ENCODE data around the gene CPTP.

Gene CPTP

DNA sequence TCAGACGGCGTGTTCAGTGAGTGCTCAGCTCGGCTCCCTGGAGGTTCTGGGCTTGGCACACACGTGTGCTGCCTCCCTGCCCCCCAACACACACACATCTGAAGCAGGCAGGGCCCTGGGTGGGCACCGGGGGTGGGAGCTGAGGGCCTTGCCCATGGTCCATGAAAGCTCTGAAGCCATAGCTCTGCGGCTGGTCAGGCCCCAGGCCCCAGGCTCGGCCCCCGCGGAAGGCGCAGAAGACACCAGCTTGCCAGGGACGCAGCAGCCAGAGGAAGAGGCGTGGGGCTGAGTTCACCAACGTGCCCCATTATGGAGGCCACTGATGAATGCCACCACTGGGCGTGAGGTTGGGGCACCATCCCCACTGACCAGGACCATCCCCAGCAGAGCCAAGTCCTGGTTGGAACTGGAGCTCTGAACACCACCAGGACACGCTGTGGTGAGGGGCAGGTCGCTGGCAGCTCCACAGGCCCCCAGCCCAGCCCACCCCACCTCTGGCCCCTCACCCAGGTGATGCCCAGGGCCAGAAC is 46.2 kb downstream of the CPTP start:
- no peak overlapping the region for H3K27ac ChIP-seq (ENCODE audit: low read length, poor library complexity, severe bottlenecking)
- H2BK12ac ChIP-seq (ENCODE audit: low read length in 2 of 2) = peak overlapping the region in 1 of 2 experiments; percentile 8
- peaks cover 10% of the 10 kb centered on the region for H3K79me1 ChIP-seq (replicated peaks; ENCODE audit: low read length, poor library complexity, severe bottlenecking)
- no peaks in the 10 kb centered on the region for H3K9me3 ChIP-seq (ENCODE audit: control insufficient read depth, low read length)
- H3K27me3 ChIP-seq (ENCODE audit: control insufficient read depth in 1 of 2, insufficient read depth in 1 of 2, low read length in 2 of 2) = no peaks in the 10 kb centered on the region
- H4K8ac ChIP-seq (ENCODE audit: low read length) = no peak overlapping the region
- no peak overlapping the region for H3K4ac ChIP-seq (ENCODE audit: low read depth in 1 of 2, low read length in 2 of 2)
- H4K91ac ChIP-seq (ENCODE audit: low read length) = no peak overlapping the region
- H2AFZ ChIP-seq (ENCODE audit: low read depth, low read length) = no peak overlapping the region
- no peak overlapping the region for H3K4me3 ChIP-seq (ENCODE audit: insufficient read depth in 1 of 2, low read depth in 1 of 2, low read length in 2 of 2)
- 93% methylated on average over 14 of the region's 16 CpGs for WGBS
- peaks cover 30% of the 10 kb centered on the region for H3K4me1 ChIP-seq (ENCODE audit: control insufficient read depth, insufficient read depth, low read depth, low read length)
- no peak for DNase-seq
- H2BK15ac ChIP-seq (ENCODE audit: low read depth, poor library complexity, severe bottlenecking) = no peak overlapping the region
- no peak overlapping the region for H2AK5ac ChIP-seq (ENCODE audit: low read length, severe bottlenecking)
- H3K18ac ChIP-seq (ENCODE audit: low read depth in 1 of 2, low read length in 2 of 2) = no peak overlapping the region
- no peak overlapping the region for H3K4me2 ChIP-seq (ENCODE audit: low read length, poor library complexity, severe bottlenecking)
- peak overlapping the region; percentile 38 for H3K9ac ChIP-seq (ENCODE audit: low read length)
- H3K36me3 ChIP-seq (ENCODE audit: control insufficient read depth in 1 of 2, insufficient read depth in 2 of 2, low read depth in 1 of 2, low read length in 2 of 2) = peaks cover 11 to 35% of the 10 kb centered on the region in 2 experiments
- H2BK120ac ChIP-seq (ENCODE audit: low read depth, low read length) = no peak overlapping the region
- H3K14ac ChIP-seq (ENCODE audit: low read length in 2 of 2) = no peak overlapping the region
- no peak overlapping the region for H2BK5ac ChIP-seq (ENCODE audit: low read depth, low read length, poor library complexity, severe bottlenecking)
- H3K23ac ChIP-seq (ENCODE audit: low read length in 2 of 2) = no peak overlapping the region

DNA sequence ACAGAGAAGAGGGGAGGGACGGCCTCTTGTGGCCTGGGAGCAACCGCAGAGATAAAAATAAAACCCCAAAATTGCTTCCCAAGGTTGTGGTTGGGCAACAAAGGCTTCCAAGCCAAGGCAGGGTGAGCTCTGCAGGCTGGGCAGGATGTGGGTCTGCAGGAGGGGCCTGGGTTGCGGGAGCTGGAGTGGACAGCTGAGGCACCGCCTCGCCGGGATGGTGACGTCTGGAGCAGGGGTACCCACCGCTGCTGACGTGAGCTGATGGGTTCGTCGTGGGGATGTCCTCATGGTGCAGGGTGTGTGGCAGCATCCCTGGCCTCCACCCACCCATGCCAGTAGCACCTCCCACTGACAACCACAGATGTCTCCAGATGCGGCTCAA is 46.8 kb downstream of the CPTP start:
- peaks cover 11 to 38% of the 10 kb centered on the region in 2 experiments for H3K36me3 ChIP-seq (ENCODE audit: control insufficient read depth in 1 of 2, insufficient read depth in 2 of 2, low read depth in 1 of 2, low read length in 2 of 2)
- peak overlapping the region in 1 of 2 experiments; percentile 42 for H3K4me3 ChIP-seq (ENCODE audit: insufficient read depth in 1 of 2, low read depth in 1 of 2, low read length in 2 of 2)
- peaks cover 16% of the 10 kb centered on the region for H3K79me1 ChIP-seq (replicated peaks; ENCODE audit: low read length, poor library complexity, severe bottlenecking)
- H2BK15ac ChIP-seq (ENCODE audit: low read depth, poor library complexity, severe bottlenecking) = peak overlapping the region; percentile 26
- no peak overlapping the region for H4K8ac ChIP-seq (ENCODE audit: low read length)
- no peak overlapping the region for H2BK120ac ChIP-seq (ENCODE audit: low read depth, low read length)
- H3K27ac ChIP-seq (ENCODE audit: low read length, poor library complexity, severe bottlenecking) = peak overlapping the region; percentile 27
- H2AK5ac ChIP-seq (ENCODE audit: low read length, severe bottlenecking) = peak overlapping the region; percentile 30
- H2BK5ac ChIP-seq (ENCODE audit: low read depth, low read length, poor library complexity, severe bottlenecking) = no peak overlapping the region
- no peak overlapping the region for H3K4ac ChIP-seq (ENCODE audit: low read depth in 1 of 2, low read length in 2 of 2)
- 93% methylated on average over 12 of the region's 12 CpGs for WGBS
- no peak overlapping the region for H3K23ac ChIP-seq (ENCODE audit: low read length in 2 of 2)
- peak overlapping the region; percentile 43 for H4K91ac ChIP-seq (ENCODE audit: low read length)
- H3K4me1 ChIP-seq (ENCODE audit: control insufficient read depth, insufficient read depth, low read depth, low read length) = peaks cover 34% of the 10 kb centered on the region
- H2BK12ac ChIP-seq (ENCODE audit: low read length in 2 of 2) = no peak overlapping the region
- peak overlapping the region; percentile 37 for H3K9ac ChIP-seq (ENCODE audit: low read length)
- no peak overlapping the region for H3K18ac ChIP-seq (ENCODE audit: low read depth in 1 of 2, low read length in 2 of 2)
- no peaks in the 10 kb centered on the region for H3K27me3 ChIP-seq (ENCODE audit: control insufficient read depth in 1 of 2, insufficient read depth in 1 of 2, low read length in 2 of 2)
- no peak overlapping the region for H2AFZ ChIP-seq (ENCODE audit: low read depth, low read length)
- no peak for DNase-seq
- no peaks in the 10 kb centered on the region for H3K9me3 ChIP-seq (ENCODE audit: control insufficient read depth, low read length)
- no peak overlapping the region for H3K14ac ChIP-seq (ENCODE audit: low read length in 2 of 2)
- H3K4me2 ChIP-seq (ENCODE audit: low read length, poor library complexity, severe bottlenecking) = no peak overlapping the region

DNA sequence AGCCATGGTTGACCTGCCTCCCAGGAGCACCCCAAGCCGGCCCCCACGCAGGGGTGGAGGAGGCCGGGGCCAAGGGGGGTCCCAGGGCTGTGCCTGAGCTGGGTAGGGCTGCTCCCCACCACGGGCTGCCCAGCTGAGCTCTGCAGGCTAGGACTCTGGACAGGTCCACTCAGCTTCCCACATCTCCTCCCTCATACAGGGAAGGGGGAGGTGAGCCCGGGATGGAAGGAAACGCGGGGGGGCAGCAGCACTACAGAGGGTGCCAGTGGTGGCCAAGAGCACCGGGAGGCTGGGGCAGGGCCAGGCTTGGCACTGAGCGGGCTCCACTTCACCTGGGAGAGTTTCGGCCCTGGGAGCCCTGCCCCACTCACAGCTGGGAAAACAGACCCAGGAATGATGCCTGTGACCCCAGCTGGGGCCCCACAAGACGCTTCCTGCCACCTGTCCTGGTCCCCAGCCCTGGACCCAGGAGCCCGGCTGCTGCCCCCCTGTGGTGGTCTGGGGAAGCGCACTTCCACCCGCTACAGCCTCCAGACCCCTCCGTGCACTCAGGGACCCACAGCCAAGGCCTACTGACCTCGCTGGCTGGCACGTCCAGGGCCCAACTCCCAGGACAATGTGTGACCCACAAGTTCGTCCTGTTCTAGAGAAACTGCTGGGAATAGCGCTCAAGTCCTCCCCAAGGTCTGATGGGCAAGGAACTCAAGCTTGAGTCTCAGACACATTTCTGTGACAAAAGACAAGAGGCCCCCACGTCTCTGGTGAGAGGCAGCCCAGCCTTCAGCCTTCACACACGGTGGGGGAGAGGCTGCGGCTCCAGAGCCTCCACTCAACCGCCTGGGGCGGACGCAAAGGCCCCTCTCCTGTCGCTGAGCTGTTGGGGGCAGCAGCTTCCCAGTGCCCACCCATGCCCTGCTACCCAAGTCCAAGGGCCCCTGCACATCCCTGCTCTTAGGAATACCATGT is 47.4 kb downstream of the CPTP start:
- Histone ChIP-seq H4K8ac (ENCODE audit: low read length) (peak overlapping the region; percentile 56), H3K18ac (ENCODE audit: low read depth in 1 of 2, low read length in 2 of 2) (no peak overlapping the region), H3K4me2 (ENCODE audit: low read length, poor library complexity, severe bottlenecking) (peak overlapping the region; percentile 45), H2AK5ac (ENCODE audit: low read length, severe bottlenecking) (peak overlapping the region; percentile 33), H3K27ac (ENCODE audit: low read length, poor library complexity, severe bottlenecking) (peak overlapping the region; percentile 27), H3K79me1 (replicated peaks; ENCODE audit: low read length, poor library complexity, severe bottlenecking) (peaks cover 16% of the 10 kb centered on the region), H2BK15ac (ENCODE audit: low read depth, poor library complexity, severe bottlenecking) (peak overlapping the region; percentile 26), H3K23ac (ENCODE audit: low read length in 2 of 2) (no peak overlapping the region), H4K91ac (ENCODE audit: low read length) (peak overlapping the region; percentile 43), H3K27me3 (ENCODE audit: control insufficient read depth in 1 of 2, insufficient read depth in 1 of 2, low read length in 2 of 2) (no peaks in the 10 kb centered on the region), H2BK120ac (ENCODE audit: low read depth, low read length) (no peak overlapping the region), H3K9me3 (ENCODE audit: control insufficient read depth, low read length) (no peaks in the 10 kb centered on the region), H3K4me1 (ENCODE audit: control insufficient read depth, insufficient read depth, low read depth, low read length) (peaks cover 35% of the 10 kb centered on the region), H3K4me3 (ENCODE audit: insufficient read depth in 1 of 2, low read depth in 1 of 2, low read length in 2 of 2) (peak overlapping the region in 1 of 2 experiments; percentile 42), H2AFZ (ENCODE audit: low read depth, low read length) (no peak overlapping the region), H3K4ac (ENCODE audit: low read depth in 1 of 2, low read length in 2 of 2) (peak overlapping the region in 1 of 2 experiments; percentile 25), H2BK12ac (ENCODE audit: low read length in 2 of 2) (no peak overlapping the region), H3K9ac (ENCODE audit: low read length) (peak overlapping the region; percentile 55), H3K36me3 (ENCODE audit: control insufficient read depth in 1 of 2, insufficient read depth in 2 of 2, low read depth in 1 of 2, low read length in 2 of 2) (peaks cover 11 to 40% of the 10 kb centered on the region in 2 experiments), H3K14ac (ENCODE audit: low read length in 2 of 2) (no peak overlapping the region), H2BK5ac (ENCODE audit: low read depth, low read length, poor library complexity, severe bottlenecking) (no peak overlapping the region)
- peak; percentile 68 for DNase-seq
- 54% methylated on average over 25 of the region's 26 CpGs for WGBS
